ENCODE results near the gene GNA12.

GNA12 gene

DNA sequence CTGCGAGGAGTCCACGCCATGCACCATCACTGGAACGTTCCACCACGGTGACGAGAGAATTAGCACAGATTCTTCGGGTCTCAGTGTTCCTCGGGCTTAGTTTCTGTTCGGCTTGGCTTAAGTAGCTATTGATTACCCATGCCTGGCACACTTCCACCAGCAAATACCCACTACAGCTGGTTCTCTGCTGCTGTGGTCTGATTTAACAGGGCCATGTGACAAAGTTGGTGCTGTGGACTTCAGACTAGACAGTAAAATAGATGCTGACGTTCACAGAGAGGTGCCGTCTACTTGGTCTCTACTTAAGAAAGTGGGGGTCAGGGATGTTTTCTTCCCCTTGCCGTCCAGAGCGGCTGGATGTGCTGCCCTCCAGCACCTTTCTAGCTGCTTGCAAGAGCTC is 11.6 kb downstream of the GNA12 start:
- TF ChIP-seq, protein P1, sequence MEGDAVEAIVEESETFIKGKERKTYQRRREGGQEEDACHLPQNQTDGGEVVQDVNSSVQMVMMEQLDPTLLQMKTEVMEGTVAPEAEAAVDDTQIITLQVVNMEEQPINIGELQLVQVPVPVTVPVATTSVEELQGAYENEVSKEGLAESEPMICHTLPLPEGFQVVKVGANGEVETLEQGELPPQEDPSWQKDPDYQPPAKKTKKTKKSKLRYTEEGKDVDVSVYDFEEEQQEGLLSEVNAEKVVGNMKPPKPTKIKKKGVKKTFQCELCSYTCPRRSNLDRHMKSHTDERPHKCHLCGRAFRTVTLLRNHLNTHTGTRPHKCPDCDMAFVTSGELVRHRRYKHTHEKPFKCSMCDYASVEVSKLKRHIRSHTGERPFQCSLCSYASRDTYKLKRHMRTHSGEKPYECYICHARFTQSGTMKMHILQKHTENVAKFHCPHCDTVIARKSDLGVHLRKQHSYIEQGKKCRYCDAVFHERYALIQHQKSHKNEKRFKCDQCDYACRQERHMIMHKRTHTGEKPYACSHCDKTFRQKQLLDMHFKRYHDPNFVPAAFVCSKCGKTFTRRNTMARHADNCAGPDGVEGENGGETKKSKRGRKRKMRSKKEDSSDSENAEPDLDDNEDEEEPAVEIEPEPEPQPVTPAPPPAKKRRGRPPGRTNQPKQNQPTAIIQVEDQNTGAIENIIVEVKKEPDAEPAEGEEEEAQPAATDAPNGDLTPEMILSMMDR (IDR thresholded peaks at IDR 0.05; ENCODE audit: low read length, missing control alignments): no peak
- no peak for DNase-seq (ENCODE audit: low read depth)
- no peak overlapping the region for H3K4me3 ChIP-seq (replicated peaks; ENCODE audit: low read depth, low read length)

DNA sequence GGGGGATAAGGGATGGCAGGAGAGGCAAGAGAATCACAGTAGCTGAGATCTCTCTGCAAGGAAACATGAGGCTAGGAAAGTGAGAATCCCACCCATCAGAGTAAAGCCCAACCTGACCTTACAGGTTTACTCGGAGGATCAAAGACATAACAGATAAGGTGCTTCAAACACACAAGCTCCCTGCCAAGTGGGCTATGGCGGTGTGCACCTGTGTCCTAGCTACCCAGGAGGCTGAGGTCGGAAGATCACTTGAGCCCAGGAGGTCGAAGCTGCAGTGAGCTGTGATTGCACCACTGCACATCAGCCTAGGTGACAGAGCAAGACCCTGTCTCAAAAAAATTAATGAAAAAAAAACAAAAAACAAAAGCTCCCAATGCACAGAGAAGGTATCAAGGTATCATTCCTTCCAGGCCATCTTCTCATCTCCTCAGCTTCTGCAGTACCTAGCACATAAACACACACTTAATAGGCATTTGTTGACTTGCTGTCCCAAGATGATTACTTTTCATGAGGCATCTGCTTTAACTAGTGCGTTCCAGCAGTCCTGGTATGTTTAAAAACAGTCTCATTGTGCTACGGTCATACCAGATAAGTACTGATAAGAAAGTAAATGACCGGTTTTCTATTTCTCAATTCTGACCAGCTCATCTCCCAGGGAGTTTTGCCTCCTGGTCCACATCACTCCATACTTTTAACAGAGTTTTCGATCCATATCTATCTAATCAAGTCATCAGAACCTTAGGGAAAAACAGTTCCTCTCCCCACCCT is 13.3 kb downstream of the GNA12 start:
- no peak overlapping the region for H3K4me3 ChIP-seq (replicated peaks; ENCODE audit: low read depth, low read length)
- DNase-seq (ENCODE audit: low read depth): peak; percentile 67
- TF ChIP-seq, protein P1 (IDR thresholded peaks at IDR 0.05; ENCODE audit: low read length, missing control alignments): no peak

DNA sequence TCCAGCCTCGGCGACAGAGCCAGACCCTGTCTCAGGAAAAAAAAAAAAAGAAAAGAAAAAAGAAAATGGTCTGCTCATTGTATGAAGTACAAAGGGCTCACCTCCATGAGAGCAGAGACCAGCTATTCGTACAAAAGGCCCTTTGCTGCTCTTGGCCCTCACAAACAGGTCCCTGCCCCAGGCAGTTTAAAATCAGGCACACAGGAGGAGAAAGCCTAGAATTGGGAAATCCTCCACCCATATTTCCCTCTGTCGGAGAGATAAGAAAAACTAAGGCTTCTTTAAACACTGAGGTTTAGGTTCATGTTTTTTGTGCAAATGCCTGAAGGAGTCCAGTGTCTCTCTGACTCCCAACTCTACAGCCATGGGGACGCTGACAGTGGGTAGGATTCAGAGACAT is 15.1 kb downstream of the GNA12 start:
- TF ChIP-seq, protein P1 (IDR thresholded peaks at IDR 0.05; ENCODE audit: low read length, missing control alignments): no peak
- no peak overlapping the region for H3K4me3 ChIP-seq (replicated peaks; ENCODE audit: low read depth, low read length)
- no peak for DNase-seq (ENCODE audit: low read depth)

DNA sequence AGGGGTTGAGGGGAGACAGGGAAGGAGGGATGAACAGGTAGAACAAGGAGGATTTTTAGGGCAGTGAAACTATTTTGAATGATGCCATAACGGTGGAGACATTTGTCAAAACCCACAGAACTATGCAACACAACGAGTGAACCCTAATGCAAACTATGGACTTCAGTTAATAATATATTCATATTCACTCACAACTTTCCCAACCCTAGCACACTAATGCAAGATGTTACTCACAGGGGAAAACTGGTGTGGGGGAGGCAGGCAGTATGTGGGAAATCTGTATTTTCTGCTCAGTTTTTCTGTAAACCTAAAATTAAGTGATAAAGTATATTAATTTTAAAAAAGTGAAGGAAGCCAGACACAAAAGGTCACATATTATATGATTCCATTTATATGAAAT is 17.3 kb downstream of the GNA12 start:
- TF ChIP-seq, protein P1 (IDR thresholded peaks at IDR 0.05; ENCODE audit: low read length, missing control alignments): no peak
- no peak overlapping the region for H3K4me3 ChIP-seq (replicated peaks; ENCODE audit: low read depth, low read length)
- peak; percentile 42 for DNase-seq (ENCODE audit: low read depth)

DNA sequence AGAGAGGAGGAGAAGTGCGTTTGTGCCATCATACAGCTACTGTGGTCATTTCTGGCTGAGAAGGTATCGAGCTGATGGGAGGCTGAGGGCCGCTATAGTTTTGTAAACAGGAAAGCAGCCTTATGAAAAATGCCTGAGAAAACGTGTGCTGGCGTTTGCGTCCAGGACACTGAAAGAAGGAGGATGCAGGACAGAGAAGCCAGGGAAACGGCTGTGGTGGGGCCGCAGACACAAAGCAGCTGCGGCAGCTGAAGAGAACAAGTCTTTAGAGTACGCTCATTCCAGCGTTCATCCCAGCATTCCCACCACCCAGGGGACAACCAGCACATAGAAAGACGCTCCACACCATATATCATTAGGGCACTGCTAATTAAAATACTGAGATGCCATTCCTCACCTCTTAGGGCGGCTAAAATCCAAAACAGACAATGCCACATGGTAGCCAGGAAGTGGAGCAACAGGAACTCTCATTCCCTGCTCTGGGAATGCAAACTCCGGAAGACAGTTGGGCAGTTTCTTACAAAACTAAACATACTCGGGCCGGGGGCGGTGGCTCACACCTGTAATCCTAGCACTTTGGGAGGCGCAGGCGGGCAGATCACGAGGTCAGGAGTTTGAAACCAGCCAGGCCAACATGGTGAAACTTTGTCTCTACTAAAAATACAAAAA is 18.4 kb downstream of the GNA12 start:
- DNase-seq (ENCODE audit: low read depth): no peak
- H3K4me3 ChIP-seq (replicated peaks; ENCODE audit: low read depth, low read length): no peak overlapping the region
- TF ChIP-seq, protein P1 (IDR thresholded peaks at IDR 0.05; ENCODE audit: low read length, missing control alignments): no peak

DNA sequence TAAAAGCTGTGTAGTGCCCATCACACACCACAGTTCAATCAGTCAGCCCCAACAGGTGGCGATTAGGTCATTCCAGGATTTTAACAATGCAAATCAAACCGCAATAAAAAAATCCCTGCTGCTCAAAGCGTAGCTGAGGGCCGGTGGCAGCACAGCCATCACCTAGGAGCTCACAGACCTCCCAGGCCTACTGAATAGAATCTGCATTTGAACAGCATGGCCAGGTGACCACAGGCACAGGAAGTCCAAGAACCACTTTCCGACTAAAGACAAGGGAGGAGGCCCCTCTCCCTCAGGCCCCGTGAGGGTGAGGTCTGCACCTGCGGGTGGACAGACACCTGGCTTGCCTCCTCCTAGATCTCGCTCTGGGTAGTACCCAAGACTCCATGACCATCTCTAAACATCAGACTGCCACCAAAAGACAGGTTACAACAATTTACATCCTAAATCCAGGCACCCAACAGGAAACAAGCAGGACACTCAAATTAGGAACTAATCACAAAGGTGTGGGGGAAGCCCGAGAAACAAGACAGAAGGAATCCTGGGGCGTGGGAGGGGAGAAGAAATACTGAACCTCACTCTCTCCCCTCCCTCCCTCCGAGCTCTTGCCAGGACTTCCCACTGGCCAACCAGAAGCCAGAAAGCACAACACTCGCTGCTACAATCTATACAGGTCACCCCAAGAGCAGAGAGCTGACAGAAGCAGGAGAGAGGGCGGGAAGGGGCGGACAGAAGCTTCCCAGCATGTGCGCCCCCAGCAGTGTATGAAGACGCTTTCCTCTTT is 19.2 kb downstream of the GNA12 start:
- TF ChIP-seq, protein P1 (IDR thresholded peaks at IDR 0.05; ENCODE audit: low read length, missing control alignments): no peak
- no peak for DNase-seq (ENCODE audit: low read depth)
- no peak overlapping the region for H3K4me3 ChIP-seq (replicated peaks; ENCODE audit: low read depth, low read length)
